A673 (cell line): ENCODE results near the gene RAD51AP2. TPM values are rescaled to one million over a fixed set of nuclear protein-coding genes. Genes with fewer than 3 reads are reported as not detected.

Experiments used
- BruUV-seq: library from RNA; stranded (reverse); fragments of 400-500 nt; replicated peaks from 2 replicates; lab custom pipeline; 2021; lab: Mats Ljungman, UMichigan
- CTCF ChIA-PET: fragments of 300-600 bp; sonication (Branson Sonifier 250); formaldehyde crosslinking; loops from one replicate; lab custom pipeline; 2022; ENCODE audit warnings: antibody characterized with exemption; lab: Charles Lee
- POLR2A ChIA-PET: fragments of 300-600 bp; sonication (Branson Sonifier 250); formaldehyde crosslinking; loops from one replicate; lab custom pipeline; 2022; ENCODE audit warnings: antibody characterized with exemption; ENCODE audit not compliant: low non-redundant PET; lab: Charles Lee
- DNase-seq: peaks from one replicate; pipeline ENCODE4 v3.0.0-alpha.2; 2015; ENCODE audit warnings: low spot score
- H3K27ac ChIP-seq: fragments of 200-600 bp; sonication (generic); 2 replicates; pipeline ENCODE4 v1.5.1; 2016; ENCODE audit warnings: mixed run types, low read depth, mild to moderate bottlenecking, mixed read lengths, antibody characterized with exemption, low read length; ENCODE audit not compliant: poor library complexity, severe bottlenecking
- H3K27me3 ChIP-seq: fragments of 200-600 bp; sonication (generic); replicated peaks from 2 replicates; pipeline ENCODE4 v1.6.1; 2017; ENCODE audit warnings: mixed run types, low read depth, mild to moderate bottlenecking, mixed read lengths, antibody characterized with exemption, low read length; ENCODE audit not compliant: insufficient read depth, poor library complexity
- H3K36me3 ChIP-seq: fragments of 200-600 bp; sonication (generic); 2 replicates; pipeline ENCODE4 v1.6.1; 2016; ENCODE audit warnings: mixed run types, mild to moderate bottlenecking, mixed read lengths, antibody characterized with exemption, low read length; ENCODE audit not compliant: insufficient read depth, poor library complexity, severe bottlenecking
- H3K4me1 ChIP-seq: fragments of 200-600 bp; sonication (generic); 2 replicates; pipeline ENCODE4 v1.6.1; 2017; ENCODE audit warnings: mixed run types, mild to moderate bottlenecking, mixed read lengths, antibody characterized with exemption, low read length; ENCODE audit not compliant: insufficient read depth, poor library complexity, severe bottlenecking
- H3K4me3 ChIP-seq: fragments of 200-600 bp; sonication (generic); 2 replicates; pipeline ENCODE4 v1.5.1; 2016; ENCODE audit warnings: low read depth, mixed run types, mild to moderate bottlenecking, mixed read lengths, low read length; ENCODE audit not compliant: poor library complexity, severe bottlenecking
- H3K9me3 ChIP-seq: fragments of 200-600 bp; sonication (generic); 2 replicates; pipeline ENCODE4 v1.6.1; 2016; ENCODE audit warnings: mixed run types, low read depth, mild to moderate bottlenecking, mixed read lengths, antibody characterized with exemption, low read length; ENCODE audit not compliant: poor library complexity, severe bottlenecking
- EZH2 ChIP-seq: fragments of 200-600 bp; sonication (generic); IDR thresholded peaks from 2 replicates; pipeline ENCODE4 v1.6.1; 2017; ENCODE audit warnings: borderline replicate concordance, low read depth, mild to moderate bottlenecking, mixed read lengths, antibody characterized with exemption, low read length; ENCODE audit not compliant: poor library complexity, severe bottlenecking
- intact Hi-C: fragments of 100-400 bp; cut with micrococcal nuclease; formaldehyde crosslinking; loops from one replicate; pipeline ENCODE4 v1.10.0; 2022; ENCODE audit not compliant: unreplicated experiment
- total RNA-seq: library from RNA; stranded (reverse); gene quantifications from 2 replicates; pipeline ENCODE4 v1.2.3, GENCODE V29; 2021
- TF ChIP-seq, protein P1 (sequence below): fragments of 300-800, 200-600 bp; sonication (generic); conservative IDR thresholded peaks from 2 replicates; pipeline ENCODE4 v1.5.1; 2017; ENCODE audit warnings: low read depth, mild to moderate bottlenecking, antibody characterized with exemption, low read length, moderate library complexity, mixed read lengths

The RAD51AP2 gene
- total RNA-seq, 1 experiment from 2014 or later, result 0.13 TPM

GRCh38 chr2:17558053-17558452 lies 39.8 kb upstream of the RAD51AP2 start:
- Histone ChIP-seq H3K4me1 (no peaks in the 10 kb centered on the region), H3K27ac (no peak overlapping the region), H3K36me3 (no peaks in the 10 kb centered on the region), H3K9me3 (no peaks in the 10 kb centered on the region), H3K4me3 (no peak overlapping the region), H3K27me3 (no peaks in the 10 kb centered on the region)
- no peak for DNase-seq
- intact Hi-C loops, result no loop called here
- POLR2A ChIA-PET, result interaction anchor here (0.5 kb wide), 1 partner anchor 487 kb away, joined by 12 read pairs; no protein-coding TSS in a partner anchor
- CTCF ChIA-PET, result no interaction called here
- no peak for TF ChIP-seq EZH2
- TF ChIP-seq, protein P1, sequence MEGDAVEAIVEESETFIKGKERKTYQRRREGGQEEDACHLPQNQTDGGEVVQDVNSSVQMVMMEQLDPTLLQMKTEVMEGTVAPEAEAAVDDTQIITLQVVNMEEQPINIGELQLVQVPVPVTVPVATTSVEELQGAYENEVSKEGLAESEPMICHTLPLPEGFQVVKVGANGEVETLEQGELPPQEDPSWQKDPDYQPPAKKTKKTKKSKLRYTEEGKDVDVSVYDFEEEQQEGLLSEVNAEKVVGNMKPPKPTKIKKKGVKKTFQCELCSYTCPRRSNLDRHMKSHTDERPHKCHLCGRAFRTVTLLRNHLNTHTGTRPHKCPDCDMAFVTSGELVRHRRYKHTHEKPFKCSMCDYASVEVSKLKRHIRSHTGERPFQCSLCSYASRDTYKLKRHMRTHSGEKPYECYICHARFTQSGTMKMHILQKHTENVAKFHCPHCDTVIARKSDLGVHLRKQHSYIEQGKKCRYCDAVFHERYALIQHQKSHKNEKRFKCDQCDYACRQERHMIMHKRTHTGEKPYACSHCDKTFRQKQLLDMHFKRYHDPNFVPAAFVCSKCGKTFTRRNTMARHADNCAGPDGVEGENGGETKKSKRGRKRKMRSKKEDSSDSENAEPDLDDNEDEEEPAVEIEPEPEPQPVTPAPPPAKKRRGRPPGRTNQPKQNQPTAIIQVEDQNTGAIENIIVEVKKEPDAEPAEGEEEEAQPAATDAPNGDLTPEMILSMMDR, result no peak
- no TSS peak for BruUV-seq

- Histone ChIP-seq H3K27ac (no peak overlapping the region), H3K4me3 (no peak overlapping the region), H3K36me3 (no peaks in the 10 kb centered on the region), H3K27me3 (no peaks in the 10 kb centered on the region), H3K9me3 (no peaks in the 10 kb centered on the region), H3K4me1 (no peaks in the 10 kb centered on the region)
- intact Hi-C loops, result no loop called here
- no peak for TF ChIP-seq EZH2
- TF ChIP-seq, protein P1, result no peak
- ChIA-PET POLR2A (interaction anchor here (0.5 kb wide), 1 partner anchor 487 kb away, joined by 12 read pairs; no protein-coding TSS in a partner anchor), CTCF (no interaction called here)
- BruUV-seq, result no TSS peak
- DNase-seq, result no peak
Measured at GRCh38 chr2:17557596-17557995, 39.4 kb upstream of the RAD51AP2 start.

GRCh38 chr2:17555150-17555549 lies 36.9 kb upstream of the RAD51AP2 start:
- H3K27me3 ChIP-seq, result no peaks in the 10 kb centered on the region
- ChIA-PET POLR2A (no interaction called here), CTCF (no interaction called here)
- intact Hi-C loops, result no loop called here
- no peaks in the 10 kb centered on the region for H3K4me1 ChIP-seq
- no TSS peak for BruUV-seq
- DNase-seq, result no peak
- no peaks in the 10 kb centered on the region for H3K36me3 ChIP-seq
- no peak overlapping the region for H3K27ac ChIP-seq
- TF ChIP-seq, protein P1, result no peak
- TF ChIP-seq EZH2, result no peak
- H3K4me3 ChIP-seq, result no peak overlapping the region
- H3K9me3 ChIP-seq, result no peaks in the 10 kb centered on the region
